Mesendoderm (in vitro differentiated cells): ENCODE measurements around the gene PREX1.
A peak's percentile ranks its signal among the peaks of the same experiment; 100 is the strongest.
"Not testable (repeated sequence)": the region's sequence is repeated elsewhere in the genome, so short reads cannot be mapped to it uniquely, and the experiment has no call there.

Source experiments
- DNase-seq: peaks from one replicate; pipeline ENCODE4 v3.0.0; 2013
- H2AK5ac ChIP-seq: 2 replicates; pipeline ENCODE4 v1.6.1; 2013; ENCODE audit warnings: low read length, inconsistent platforms
- H2BK120ac ChIP-seq: 2 replicates; pipeline ENCODE4 v1.6.1; 2013; ENCODE audit warnings: low read depth, mild to moderate bottlenecking, low read length, moderate library complexity, mixed read lengths
- H2BK15ac ChIP-seq: replicated peaks from 2 replicates; pipeline ENCODE4 v1.6.1; 2013; ENCODE audit warnings: low read depth, mild to moderate bottlenecking, moderate library complexity
- H2BK5ac ChIP-seq: 2 replicates; pipeline ENCODE4 v1.6.1; 2013; ENCODE audit warnings: low read length, inconsistent platforms
- H3K18ac ChIP-seq: 2 replicates; pipeline ENCODE4 v1.6.1; 2013; ENCODE audit warnings: mild to moderate bottlenecking, low read length, mixed read lengths
- H3K23ac ChIP-seq: one replicate; pipeline ENCODE4 v1.6.1; 2013; ENCODE audit warnings: low read length
- H3K27ac ChIP-seq: 2 replicates; pipeline ENCODE4 v1.5.1; 2013; ENCODE audit warnings: low read depth, mild to moderate bottlenecking, inconsistent platforms, low read length, moderate library complexity
- H3K27me3 ChIP-seq: 2 replicates; pipeline ENCODE4 v1.6.1; 2013; ENCODE audit warnings: low read length, control low read depth, mild to moderate bottlenecking, inconsistent platforms; ENCODE audit not compliant: insufficient read depth, poor library complexity
- H3K36me3 ChIP-seq: 2 replicates; pipeline ENCODE4 v1.6.1; 2013; ENCODE audit warnings: low read length, inconsistent platforms; ENCODE audit not compliant: control insufficient read depth, insufficient read depth
- H3K4ac ChIP-seq: one replicate; pipeline ENCODE4 v1.6.1; 2013; ENCODE audit warnings: low read depth, mild to moderate bottlenecking, low read length, moderate library complexity
- H3K4me1 ChIP-seq: 2 replicates; pipeline ENCODE4 v1.6.1; 2013; ENCODE audit warnings: low read depth, low read length, inconsistent platforms; ENCODE audit not compliant: control insufficient read depth
- H3K4me2 ChIP-seq: 2 replicates; pipeline ENCODE4 v1.6.1; 2013; ENCODE audit warnings: low read length
- H3K4me3 ChIP-seq: 2 replicates; pipeline ENCODE4 v1.5.1; 2013; ENCODE audit warnings: mild to moderate bottlenecking, low read length
- H3K56ac ChIP-seq: one replicate; pipeline ENCODE4 v1.6.1; 2013; ENCODE audit warnings: low read length
- H3K79me1 ChIP-seq: 2 replicates; pipeline ENCODE4 v1.6.1; 2013; ENCODE audit warnings: low read length, inconsistent platforms
- H3K79me2 ChIP-seq: 2 replicates; pipeline ENCODE4 v1.6.1; 2013; ENCODE audit warnings: mild to moderate bottlenecking, low read length; ENCODE audit not compliant: control insufficient read depth, insufficient read depth
- H3K9ac ChIP-seq: 2 replicates; pipeline ENCODE4 v1.6.1; 2013; ENCODE audit warnings: low read length, inconsistent platforms
- H4K5ac ChIP-seq: one replicate; pipeline ENCODE4 v1.6.1; 2013; ENCODE audit warnings: low read length
- H4K8ac ChIP-seq: one replicate; pipeline ENCODE4 v1.6.1; 2013; ENCODE audit warnings: low read depth, mild to moderate bottlenecking, control low read depth, low read length, moderate library complexity
- WGBS: extraction: QIAGEN DNeasy Blood & Tissue Kit; methylation state at CpG from one replicate; pipeline ENCODE4 v1.1.7; 2013; ENCODE audit warnings: low lambda C conversion rate, missing lambda C conversion rate; ENCODE audit not compliant: insufficient coverage; ENCODE audit errors: extremely low coverage; 5-methylcytosine and 5-hydroxymethylcytosine counted together

PREX1 gene

DNA sequence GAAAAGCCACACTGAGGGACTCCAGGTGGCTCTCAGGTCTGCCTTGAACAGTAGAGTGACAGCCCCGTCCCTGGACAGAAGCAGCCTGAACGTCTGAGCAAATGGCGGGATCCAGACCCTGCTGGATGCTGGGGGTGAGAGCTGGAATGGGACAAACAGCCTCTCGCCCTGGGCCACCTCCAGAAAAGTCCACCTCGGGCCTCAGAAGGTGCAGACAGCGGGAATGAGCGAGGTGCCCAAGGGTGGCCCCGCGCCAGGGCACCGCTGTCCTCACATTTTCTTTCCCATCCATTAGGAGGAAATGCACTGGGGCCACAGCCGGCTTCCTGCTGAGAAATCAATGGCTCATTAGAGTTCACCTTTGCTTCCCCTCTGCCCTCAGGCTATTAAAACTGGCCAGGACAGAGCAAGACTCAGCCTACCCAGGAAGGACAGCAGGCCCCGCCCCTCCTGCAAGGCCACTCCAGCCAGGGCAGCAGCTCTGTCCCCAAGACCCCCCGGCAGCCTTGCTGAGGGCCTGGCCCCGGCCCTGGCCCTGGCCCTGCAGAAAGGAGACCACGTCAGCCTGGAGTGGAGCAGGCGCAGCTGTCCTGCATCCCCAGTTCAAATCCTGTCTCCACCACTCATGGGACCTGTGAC, 229.4 kb downstream of the PREX1 start:
- H3K4me3 ChIP-seq, H3K4ac ChIP-seq, H3K27me3 ChIP-seq, H2BK5ac ChIP-seq, H3K18ac ChIP-seq, H3K4me1 ChIP-seq, H3K56ac ChIP-seq, H2AK5ac ChIP-seq, H3K27ac ChIP-seq, H3K9ac ChIP-seq, H2BK120ac ChIP-seq, H4K8ac ChIP-seq, H3K79me1 ChIP-seq, H2BK15ac ChIP-seq, H3K36me3 ChIP-seq, H4K5ac ChIP-seq, H3K23ac ChIP-seq, H3K4me2 ChIP-seq, H3K79me2 ChIP-seq: not testable (repeated sequence)
- DNase-seq: peak; percentile 70
- no CpG with 5 or more reads among the region's 16 CpGs for WGBS

DNA sequence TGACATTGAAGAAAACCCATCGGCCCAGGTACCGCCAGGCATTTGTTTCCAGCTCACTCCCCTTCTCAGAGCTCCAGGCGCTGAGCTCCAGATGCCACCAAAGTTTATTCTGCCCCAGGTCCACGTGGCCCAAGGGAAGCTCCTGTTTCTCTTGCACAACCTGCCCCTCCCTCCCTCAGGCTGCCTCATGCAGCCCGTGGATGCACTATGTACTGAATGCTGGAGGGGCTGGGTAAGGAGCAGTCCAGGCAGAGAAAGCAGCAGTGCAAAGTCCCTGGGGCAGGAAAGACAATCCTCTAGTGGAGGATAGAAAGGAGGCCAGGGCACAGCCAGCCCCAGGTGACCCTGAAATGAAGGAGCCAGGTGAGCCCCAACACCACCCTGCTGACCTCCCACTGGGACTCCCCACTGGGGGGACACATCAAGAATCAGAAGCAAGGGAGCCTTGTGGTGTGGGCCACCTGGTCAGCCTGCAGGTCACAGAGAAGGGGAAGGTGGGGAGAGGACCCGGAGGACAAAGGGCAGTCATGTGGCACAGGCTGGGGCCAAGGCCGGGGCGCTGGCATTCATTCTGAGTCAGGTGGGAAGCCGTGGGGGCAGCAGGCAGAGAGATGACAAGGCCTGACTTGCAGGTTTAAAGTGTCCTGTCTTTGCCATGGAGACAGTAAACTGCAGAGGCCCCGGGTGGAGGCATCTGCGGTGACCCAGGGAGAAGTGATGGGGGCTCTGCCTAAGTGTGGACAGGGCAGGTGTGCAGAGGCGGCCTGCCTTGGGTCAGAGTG, 230.1 kb downstream of the PREX1 start:
- Histone ChIP-seq H3K23ac (no peak overlapping the region), H3K27me3 (no peaks in the 10 kb centered on the region), H3K9ac (no peak overlapping the region), H2BK15ac (no peak overlapping the region), H3K79me2 (no peaks in the 10 kb centered on the region), H3K4me1 (no peaks in the 10 kb centered on the region), H3K4me2 (no peak overlapping the region), H2AK5ac (no peak overlapping the region), H3K79me1 (no peaks in the 10 kb centered on the region), H3K56ac (no peak overlapping the region), H3K4me3 (no peak overlapping the region), H2BK120ac (no peak overlapping the region), H2BK5ac (no peak overlapping the region), H3K4ac (no peak overlapping the region), H3K27ac (no peak overlapping the region), H4K5ac (no peak overlapping the region), H4K8ac (no peak overlapping the region), H3K18ac (no peak overlapping the region), H3K36me3 (no peaks in the 10 kb centered on the region)
- no CpG with 5 or more reads among the region's 12 CpGs for WGBS
- no peak for DNase-seq

DNA sequence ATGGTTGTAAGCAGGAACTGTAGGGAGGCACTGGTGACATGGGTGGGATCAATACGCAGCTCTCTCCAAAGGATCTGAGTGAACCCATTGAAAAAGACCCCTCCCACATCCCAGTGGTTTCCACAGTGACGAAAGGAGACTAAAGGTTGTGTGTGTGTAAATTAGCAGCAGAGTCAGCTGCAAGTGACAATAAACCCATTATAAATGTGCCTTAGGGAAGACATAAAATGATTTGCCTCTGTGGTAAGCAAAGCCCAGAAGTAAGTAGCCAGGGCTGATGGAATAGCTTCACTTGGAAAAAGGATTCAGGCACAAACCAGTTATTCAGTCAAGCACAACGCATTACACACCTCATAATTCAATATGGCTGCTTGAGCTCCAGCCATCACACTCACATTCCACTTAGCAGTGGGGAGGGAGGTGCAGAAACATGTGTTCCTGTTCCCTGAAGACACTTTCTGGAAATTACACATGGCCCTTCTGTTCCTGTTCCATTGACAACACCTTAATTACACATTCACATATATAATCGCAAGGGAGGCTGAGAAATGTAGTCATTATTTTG, 231.4 kb downstream of the PREX1 start:
- H3K18ac ChIP-seq: no peak overlapping the region
- H4K8ac ChIP-seq: no peak overlapping the region
- no peak overlapping the region for H3K27ac ChIP-seq
- no peaks in the 10 kb centered on the region for H3K36me3 ChIP-seq
- H3K56ac ChIP-seq: no peak overlapping the region
- DNase-seq: no peak
- no peak overlapping the region for H3K4ac ChIP-seq
- no peak overlapping the region for H3K4me2 ChIP-seq
- no peak overlapping the region for H3K9ac ChIP-seq
- no CpG with 5 or more reads among the region's 4 CpGs for WGBS
- H3K4me3 ChIP-seq: no peak overlapping the region
- no peak overlapping the region for H2BK5ac ChIP-seq
- H3K23ac ChIP-seq: no peak overlapping the region
- H4K5ac ChIP-seq: no peak overlapping the region
- no peaks in the 10 kb centered on the region for H3K27me3 ChIP-seq
- no peak overlapping the region for H2AK5ac ChIP-seq
- H3K79me2 ChIP-seq: no peaks in the 10 kb centered on the region
- H2BK120ac ChIP-seq: no peak overlapping the region
- H3K4me1 ChIP-seq: no peaks in the 10 kb centered on the region
- H3K79me1 ChIP-seq: no peaks in the 10 kb centered on the region
- no peak overlapping the region for H2BK15ac ChIP-seq

DNA sequence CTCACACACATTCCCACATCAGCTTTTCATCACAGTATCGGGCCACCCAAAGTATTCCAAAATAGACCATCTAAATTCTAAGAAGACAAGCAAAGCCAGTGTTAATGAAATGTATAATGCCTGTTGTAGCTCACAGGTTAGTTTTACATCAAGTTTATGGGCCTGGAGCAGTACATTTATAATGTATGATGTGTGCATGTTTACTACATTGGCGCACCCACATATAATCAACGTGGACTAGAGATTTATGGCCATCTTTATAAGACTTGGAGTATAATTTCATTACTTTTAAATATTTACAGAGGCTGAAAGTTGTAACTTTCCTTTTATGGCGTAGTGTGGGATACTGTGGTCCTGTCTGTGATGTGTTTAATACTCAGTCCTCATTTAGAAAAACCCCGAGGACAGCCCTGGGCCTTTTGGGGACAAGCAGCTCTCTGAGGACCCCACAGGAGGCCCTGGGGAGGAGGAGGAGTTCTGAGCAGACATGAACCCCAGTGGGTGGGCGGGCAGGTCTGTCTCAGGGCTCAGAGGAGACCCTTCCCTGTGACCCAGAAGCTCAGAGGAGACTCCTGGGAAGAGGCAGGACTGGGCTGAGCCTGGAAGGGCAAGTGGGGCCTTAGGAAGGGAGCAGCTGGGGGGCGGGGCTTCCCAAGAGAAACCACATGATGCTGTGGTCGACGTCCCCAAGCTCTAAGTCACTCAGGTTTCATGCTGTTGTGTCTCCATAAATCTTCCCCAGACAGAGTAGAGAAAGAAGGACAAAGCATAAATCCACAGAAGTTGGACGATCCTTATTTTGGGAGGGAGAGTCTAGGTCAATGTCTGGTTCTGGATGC, 232.1 kb downstream of the PREX1 start:
- Histone ChIP-seq H2BK120ac (no peak overlapping the region), H2BK5ac (no peak overlapping the region), H3K4ac (no peak overlapping the region), H3K79me1 (no peaks in the 10 kb centered on the region), H3K18ac (no peak overlapping the region), H3K4me2 (no peak overlapping the region), H2BK15ac (no peak overlapping the region), H3K56ac (no peak overlapping the region), H3K9ac (no peak overlapping the region), H3K36me3 (no peaks in the 10 kb centered on the region), H3K4me3 (no peak overlapping the region), H3K79me2 (no peaks in the 10 kb centered on the region), H4K5ac (no peak overlapping the region), H3K23ac (no peak overlapping the region), H2AK5ac (no peak overlapping the region), H3K27ac (no peak overlapping the region), H4K8ac (peak overlapping the region; percentile 28), H3K27me3 (no peaks in the 10 kb centered on the region), H3K4me1 (no peaks in the 10 kb centered on the region)
- DNase-seq: no peak
- WGBS: no CpG with 5 or more reads among the region's 10 CpGs

DNA sequence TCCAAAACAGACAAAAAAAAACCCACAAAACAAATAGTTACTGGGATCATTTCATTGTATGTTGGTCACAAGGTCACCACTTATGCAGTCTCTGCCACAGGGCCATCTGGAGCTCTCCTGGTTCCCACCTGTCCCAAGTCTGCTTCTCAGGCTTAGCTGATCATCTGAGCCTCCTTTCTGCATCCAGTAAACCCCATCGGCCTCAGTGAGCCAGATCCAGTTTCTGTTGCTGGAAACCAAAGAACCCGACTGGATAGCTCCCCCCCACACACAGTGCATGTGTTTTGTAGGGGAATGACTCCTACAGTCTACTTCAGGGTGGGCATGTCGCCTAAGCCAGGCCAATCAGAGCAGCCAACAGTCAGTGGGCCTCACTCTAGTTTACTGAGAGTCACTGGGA, 233.3 kb downstream of the PREX1 start:
- Histone ChIP-seq H4K5ac (no peak overlapping the region), H3K9ac (no peak overlapping the region), H3K27ac (no peak overlapping the region), H2BK120ac (no peak overlapping the region), H2BK5ac (no peak overlapping the region), H4K8ac (no peak overlapping the region), H3K27me3 (no peaks in the 10 kb centered on the region), H3K4ac (no peak overlapping the region), H3K79me2 (no peaks in the 10 kb centered on the region), H3K56ac (no peak overlapping the region), H3K4me2 (no peak overlapping the region), H3K18ac (no peak overlapping the region), H3K4me3 (no peak overlapping the region), H3K36me3 (no peaks in the 10 kb centered on the region), H3K79me1 (no peaks in the 10 kb centered on the region), H2AK5ac (no peak overlapping the region), H3K23ac (no peak overlapping the region), H2BK15ac (no peak overlapping the region), H3K4me1 (no peaks in the 10 kb centered on the region)
- WGBS: no CpG with 5 or more reads among the region's 3 CpGs
- DNase-seq: no peak
